Activated CD4-positive, alpha-beta memory T cell treated with anti-CD3 and anti-CD28 coated beads for 36 hours (primary cell): ENCODE measurements around the gene LAMC3. TPM values are rescaled to one million over a fixed set of nuclear protein-coding genes. Genes with fewer than 3 reads are reported as not detected.

ENCODE experiments used
- CTCF ChIA-PET: fragments of 350-600 bp; sonication (Branson Sonifier 250); formaldehyde crosslinking; loops from one replicate; lab custom pipeline; 2021; ENCODE audit warnings: antibody characterized with exemption, inconsistent platforms; lab: Charles Lee
- POLR2A ChIA-PET: fragments of 350-600 bp; sonication (Branson Sonifier 250); formaldehyde crosslinking; loops from one replicate; lab custom pipeline; 2021; ENCODE audit warnings: antibody characterized with exemption; lab: Charles Lee
- DNase-seq: peaks from one replicate; pipeline ENCODE4 v3.0.0-alpha.2; 2020
- H3K27ac Mint-ChIP-seq: one replicate; pipeline ENCODE4 v1.8.0; 2021; ENCODE audit warnings: mixed read lengths
- H3K27me3 Mint-ChIP-seq: one replicate; pipeline ENCODE4 v1.8.0; 2021; ENCODE audit warnings: mixed read lengths
- H3K36me3 Mint-ChIP-seq: one replicate; pipeline ENCODE4 v1.8.0; 2021; ENCODE audit warnings: mixed read lengths
- H3K4me1 Mint-ChIP-seq: one replicate; pipeline ENCODE4 v1.8.0; 2021; ENCODE audit warnings: low read depth, mixed read lengths
- H3K4me3 Mint-ChIP-seq: one replicate; pipeline ENCODE4 v1.8.0; 2021; ENCODE audit warnings: mild to moderate bottlenecking, mixed read lengths
- H3K9me3 Mint-ChIP-seq: one replicate; pipeline ENCODE4 v1.8.0; 2021; ENCODE audit warnings: mixed read lengths
- intact Hi-C: fragments of 100-400 bp; cut with micrococcal nuclease; formaldehyde crosslinking; loops from one replicate; pipeline ENCODE4 v1.15.1; 2023
- total RNA-seq, 2 experiments: library from RNA; stranded (reverse); gene quantifications; one replicate each; pipeline ENCODE4 v1.2.3, GENCODE V29; 2021

LAMC3 gene
- total RNA-seq, 2 experiments from 2014 or later, result 0.12 to 0.34 TPM

GRCh38 chr9:130989891-130990290 lies 19.1 kb upstream of the LAMC3 start:
- DNase-seq, result no peak
- intact Hi-C loops, result no loop called here
- H3K4me3 Mint-ChIP-seq, result no peak overlapping the region
- H3K27me3 Mint-ChIP-seq, result no peaks in the 10 kb centered on the region
- ChIA-PET POLR2A (no interaction called here), CTCF (no interaction called here)
- H3K27ac Mint-ChIP-seq, result no peak overlapping the region
- no peaks in the 10 kb centered on the region for H3K4me1 Mint-ChIP-seq
- H3K9me3 Mint-ChIP-seq, result no peaks in the 10 kb centered on the region
- no peaks in the 10 kb centered on the region for H3K36me3 Mint-ChIP-seq

DNA sequence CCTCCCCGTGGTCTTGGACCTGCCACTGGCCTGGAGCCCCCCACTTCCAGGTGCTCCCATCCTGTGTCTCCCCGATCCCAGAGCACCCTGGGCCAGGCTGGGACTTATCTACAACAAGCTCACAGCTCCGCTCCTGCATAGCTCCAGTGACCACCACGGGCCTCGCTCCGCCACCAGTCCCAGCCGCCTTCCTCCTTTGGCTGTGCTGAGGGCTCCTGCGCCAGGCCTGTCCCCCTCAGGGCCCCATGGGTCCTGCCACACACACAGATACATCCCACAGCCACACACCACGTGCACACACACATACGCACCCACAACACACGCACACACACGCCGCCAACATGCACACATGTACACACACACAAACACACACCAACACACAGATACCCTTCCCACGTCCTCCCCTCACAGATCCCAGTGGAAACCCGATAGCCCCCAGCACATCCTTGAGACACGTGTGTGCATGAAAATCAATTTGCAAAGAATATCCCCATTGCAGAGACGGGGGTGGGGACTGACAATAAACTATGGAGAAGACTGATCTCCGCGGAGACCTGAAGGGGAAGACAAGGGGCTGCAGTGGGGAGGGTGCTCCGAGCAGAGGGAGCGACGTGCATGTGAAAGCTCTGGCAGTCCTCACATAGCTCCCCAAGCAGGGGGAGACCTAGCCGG lies 18.5 kb upstream of the LAMC3 start:
- Mint-ChIP-seq H3K9me3 (no peaks in the 10 kb centered on the region), H3K4me1 (no peaks in the 10 kb centered on the region), H3K4me3 (no peak overlapping the region), H3K27ac (no peak overlapping the region), H3K27me3 (no peaks in the 10 kb centered on the region), H3K36me3 (no peaks in the 10 kb centered on the region)
- intact Hi-C loops, result no loop called here
- ChIA-PET CTCF (no interaction called here), POLR2A (no interaction called here)
- no peak for DNase-seq

DNA sequence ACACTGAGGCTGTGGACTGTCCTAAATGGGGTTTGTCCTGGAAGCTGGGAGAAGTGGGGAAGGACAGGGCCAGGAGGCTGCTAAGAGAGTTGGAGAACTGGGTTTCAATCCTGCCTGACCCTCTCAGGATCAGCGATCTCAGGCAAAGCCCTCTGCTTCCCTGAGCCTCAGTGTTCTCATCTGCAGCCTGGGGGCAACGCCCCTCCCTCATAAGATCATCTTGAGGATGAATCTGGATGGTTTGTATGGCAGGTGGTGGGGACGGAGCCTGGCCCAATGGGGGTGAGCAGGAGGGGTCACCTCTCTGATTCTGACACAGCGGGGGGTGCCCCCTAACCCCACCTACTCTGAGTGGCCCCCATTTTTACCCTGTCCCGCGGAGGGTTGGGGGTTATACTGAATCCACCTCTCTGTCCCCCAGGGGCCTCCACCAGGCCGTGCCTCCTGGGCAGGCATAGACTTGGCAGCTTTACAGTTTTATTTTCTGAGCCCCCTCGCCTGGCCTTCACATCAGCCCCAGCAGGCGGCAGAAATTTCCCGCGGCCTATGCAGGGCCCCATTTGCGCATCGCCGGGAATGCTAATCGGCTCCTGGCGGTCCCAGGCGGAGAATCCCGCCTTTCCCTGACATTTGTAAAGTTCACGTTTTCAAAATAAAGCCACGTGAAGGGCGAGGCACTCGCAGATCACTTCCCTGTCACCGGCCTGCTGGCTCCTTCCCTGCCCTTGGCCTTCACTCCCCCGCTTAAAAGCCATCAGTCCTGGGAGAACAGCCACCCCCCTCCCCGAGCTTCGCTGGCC lies 17.8 kb upstream of the LAMC3 start:
- H3K9me3 Mint-ChIP-seq, result no peaks in the 10 kb centered on the region
- H3K4me3 Mint-ChIP-seq, result no peak overlapping the region
- POLR2A ChIA-PET, result no interaction called here
- intact Hi-C loops, result no loop called here
- CTCF ChIA-PET, result no interaction called here
- no peaks in the 10 kb centered on the region for H3K36me3 Mint-ChIP-seq
- no peaks in the 10 kb centered on the region for H3K4me1 Mint-ChIP-seq
- no peak overlapping the region for H3K27ac Mint-ChIP-seq
- DNase-seq, result no peak
- H3K27me3 Mint-ChIP-seq, result no peaks in the 10 kb centered on the region

DNA sequence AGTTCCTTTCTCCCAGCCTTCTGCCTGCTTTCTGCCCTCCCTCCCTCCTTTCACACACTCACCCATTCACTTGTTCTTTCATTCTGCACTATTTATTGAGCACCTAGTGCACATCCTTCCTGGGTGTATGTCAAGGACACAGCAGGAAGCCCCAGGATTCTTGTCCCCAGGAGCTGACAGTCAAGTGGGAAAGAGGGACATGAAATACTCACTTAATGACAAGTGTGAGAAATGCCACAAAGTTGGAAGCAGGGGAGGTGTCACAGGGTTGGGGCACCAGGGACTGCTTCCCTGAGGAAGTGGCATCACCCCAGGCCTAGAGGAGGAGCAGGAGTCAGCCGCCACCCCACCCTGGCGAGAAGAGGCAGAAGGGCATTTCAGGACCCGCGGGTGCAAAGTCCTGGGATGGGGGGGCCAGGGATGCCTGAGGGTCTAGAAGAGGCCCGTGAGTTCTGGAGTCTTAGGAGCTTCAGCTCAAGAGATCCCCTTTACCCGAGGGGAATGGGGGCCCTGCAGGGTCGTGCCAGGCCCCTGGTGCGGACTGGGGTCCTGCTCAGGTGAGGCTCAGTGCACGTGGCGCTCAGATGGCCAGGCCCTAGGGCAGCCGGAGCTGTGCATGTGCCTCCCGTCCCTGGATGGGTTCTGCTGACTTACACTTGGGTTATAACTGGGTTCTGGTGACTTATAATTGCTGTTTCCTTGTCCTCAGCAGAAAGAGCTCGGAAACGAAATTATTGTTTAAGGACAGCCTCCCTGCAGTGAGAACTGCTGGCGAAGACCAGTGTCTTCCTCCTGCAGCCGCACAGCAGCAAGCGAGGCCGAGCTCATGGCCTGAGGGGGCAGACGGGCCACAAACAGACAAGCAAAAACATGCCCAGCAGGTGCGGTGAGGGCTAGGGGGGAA lies 16.9 kb upstream of the LAMC3 start:
- H3K4me3 Mint-ChIP-seq, result no peak overlapping the region
- no peak overlapping the region for H3K27ac Mint-ChIP-seq
- H3K4me1 Mint-ChIP-seq, result no peaks in the 10 kb centered on the region

DNA sequence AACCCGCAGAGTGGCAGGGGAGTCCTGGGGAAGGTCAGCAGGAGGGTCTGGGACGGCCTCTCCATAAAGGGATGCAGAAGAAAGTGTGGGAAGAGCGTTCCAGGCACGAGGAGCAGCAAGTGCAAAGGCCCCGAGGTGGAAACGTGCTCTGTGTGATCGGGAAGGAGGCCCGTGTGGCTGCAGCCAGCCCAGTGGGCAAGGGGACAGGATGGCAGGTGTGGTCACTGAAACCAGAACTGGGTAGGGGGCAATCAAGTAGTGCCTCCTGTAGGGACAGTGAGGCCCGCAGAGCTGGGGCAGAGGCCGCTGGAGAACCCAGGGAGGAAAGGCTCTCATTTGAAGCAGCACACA lies 16.3 kb upstream of the LAMC3 start:
- POLR2A ChIA-PET, result no interaction called here
- H3K27ac Mint-ChIP-seq, result no peak overlapping the region

More for the DNA sequence above, 16.9 kb upstream of the LAMC3 start:
- no peaks in the 10 kb centered on the region for H3K36me3 Mint-ChIP-seq
- H3K27me3 Mint-ChIP-seq, result no peaks in the 10 kb centered on the region
- CTCF ChIA-PET, result no interaction called here
- intact Hi-C loops, result no loop called here
- POLR2A ChIA-PET, result no interaction called here
- no peak for DNase-seq
- H3K9me3 Mint-ChIP-seq, result no peaks in the 10 kb centered on the region

DNA sequence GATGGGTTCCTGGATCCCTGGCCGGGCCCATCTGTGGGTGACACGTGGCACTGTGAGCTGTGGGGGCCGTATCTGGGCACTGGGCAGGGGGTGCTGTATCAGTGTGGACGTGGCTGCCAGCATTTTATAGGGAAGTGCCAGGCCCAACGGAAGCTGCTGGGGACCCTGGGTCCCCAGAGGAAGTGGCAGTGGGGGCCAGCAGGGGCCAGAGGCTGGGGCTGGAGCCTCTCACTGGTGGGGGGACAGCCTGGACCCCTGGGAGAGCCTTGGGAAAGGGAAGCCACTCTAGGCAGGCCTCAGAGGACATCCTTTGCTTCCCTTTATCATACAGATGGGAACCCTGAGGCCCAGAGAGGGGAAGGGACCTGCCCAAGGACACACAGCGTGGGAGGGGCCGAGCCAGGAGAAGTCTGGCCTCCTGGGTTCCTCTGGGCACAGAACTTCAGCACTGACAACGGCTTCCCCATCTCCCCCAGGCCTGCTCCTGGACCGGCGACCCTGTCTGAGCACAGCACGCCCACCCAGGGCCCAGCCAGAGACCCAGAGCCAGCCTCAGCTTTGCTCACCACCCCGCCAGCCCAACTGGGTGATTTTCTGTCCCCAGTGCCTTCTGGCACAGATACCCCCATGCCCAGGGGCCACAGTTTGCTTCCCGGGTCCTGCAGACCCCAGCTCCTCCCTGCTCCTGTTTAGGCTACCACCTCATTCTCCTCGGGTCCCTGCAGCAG lies 15.5 kb upstream of the LAMC3 start:
- no peaks in the 10 kb centered on the region for H3K27me3 Mint-ChIP-seq
- H3K36me3 Mint-ChIP-seq, result no peaks in the 10 kb centered on the region
- ChIA-PET CTCF (no interaction called here), POLR2A (no interaction called here)
- H3K9me3 Mint-ChIP-seq, result no peaks in the 10 kb centered on the region
- intact Hi-C loops, result no loop called here
- no peaks in the 10 kb centered on the region for H3K4me1 Mint-ChIP-seq
- no peak for DNase-seq
- H3K4me3 Mint-ChIP-seq, result no peak overlapping the region
- no peak overlapping the region for H3K27ac Mint-ChIP-seq

More for the DNA sequence above, 16.3 kb upstream of the LAMC3 start:
- no peak for DNase-seq
- H3K9me3 Mint-ChIP-seq, result no peaks in the 10 kb centered on the region
- CTCF ChIA-PET, result no interaction called here
- no peak overlapping the region for H3K4me3 Mint-ChIP-seq
- no peaks in the 10 kb centered on the region for H3K27me3 Mint-ChIP-seq
- no peaks in the 10 kb centered on the region for H3K36me3 Mint-ChIP-seq
- intact Hi-C loops, result no loop called here
- no peaks in the 10 kb centered on the region for H3K4me1 Mint-ChIP-seq

DNA sequence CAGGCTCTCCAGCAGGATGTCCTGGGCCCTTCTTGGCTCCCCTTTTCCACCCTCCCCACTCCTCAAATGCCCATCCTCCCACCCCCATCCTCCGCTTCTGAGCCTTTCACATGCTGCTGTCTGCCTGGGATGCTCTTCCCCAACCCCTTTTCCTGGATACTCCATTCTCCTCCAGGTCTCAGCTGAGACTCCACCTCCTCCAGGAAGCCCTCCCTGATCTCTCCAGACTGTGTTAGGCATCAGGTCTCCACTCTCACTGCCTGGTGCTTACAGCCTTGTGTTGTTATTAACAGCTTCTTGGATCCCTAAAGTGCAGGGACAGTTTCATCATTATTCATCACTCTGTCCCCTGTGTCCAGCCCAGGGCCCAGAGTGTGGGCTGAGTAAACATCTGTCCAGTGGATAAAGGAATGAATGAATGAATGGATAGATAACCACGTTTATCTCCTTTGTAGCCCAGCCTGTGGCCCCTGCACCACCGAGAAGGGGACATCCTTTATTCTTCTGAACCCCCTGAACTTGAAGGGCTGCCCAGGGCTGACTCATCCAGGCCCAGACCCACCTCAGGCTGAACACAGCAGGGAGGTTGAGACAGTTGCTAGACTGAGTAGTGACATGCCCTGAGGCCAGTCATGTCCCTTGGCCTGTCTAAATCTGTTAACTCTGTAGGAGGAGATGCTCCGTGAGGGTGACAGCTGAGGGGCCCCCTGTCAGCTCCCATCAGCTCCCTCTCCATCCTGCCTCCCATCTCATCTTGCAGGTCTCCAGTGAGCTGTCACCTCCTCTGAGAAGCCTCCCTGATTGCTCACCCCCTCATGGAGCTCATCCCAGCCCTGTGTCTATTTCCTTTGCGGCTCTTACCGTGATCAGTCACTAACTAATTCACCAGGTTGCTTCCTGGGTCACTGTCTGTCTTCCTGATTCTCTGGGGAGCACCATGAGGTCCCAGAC lies 14.6 kb upstream of the LAMC3 start:
- intact Hi-C loops, result no loop called here
- POLR2A ChIA-PET, result no interaction called here
- no peaks in the 10 kb centered on the region for H3K9me3 Mint-ChIP-seq
- no peaks in the 10 kb centered on the region for H3K4me1 Mint-ChIP-seq
- peaks cover 5% of the 10 kb centered on the region for H3K27me3 Mint-ChIP-seq
- H3K4me3 Mint-ChIP-seq, result no peak overlapping the region
- H3K36me3 Mint-ChIP-seq, result no peaks in the 10 kb centered on the region
- H3K27ac Mint-ChIP-seq, result no peak overlapping the region
- no peak for DNase-seq
- CTCF ChIA-PET, result no interaction called here

DNA sequence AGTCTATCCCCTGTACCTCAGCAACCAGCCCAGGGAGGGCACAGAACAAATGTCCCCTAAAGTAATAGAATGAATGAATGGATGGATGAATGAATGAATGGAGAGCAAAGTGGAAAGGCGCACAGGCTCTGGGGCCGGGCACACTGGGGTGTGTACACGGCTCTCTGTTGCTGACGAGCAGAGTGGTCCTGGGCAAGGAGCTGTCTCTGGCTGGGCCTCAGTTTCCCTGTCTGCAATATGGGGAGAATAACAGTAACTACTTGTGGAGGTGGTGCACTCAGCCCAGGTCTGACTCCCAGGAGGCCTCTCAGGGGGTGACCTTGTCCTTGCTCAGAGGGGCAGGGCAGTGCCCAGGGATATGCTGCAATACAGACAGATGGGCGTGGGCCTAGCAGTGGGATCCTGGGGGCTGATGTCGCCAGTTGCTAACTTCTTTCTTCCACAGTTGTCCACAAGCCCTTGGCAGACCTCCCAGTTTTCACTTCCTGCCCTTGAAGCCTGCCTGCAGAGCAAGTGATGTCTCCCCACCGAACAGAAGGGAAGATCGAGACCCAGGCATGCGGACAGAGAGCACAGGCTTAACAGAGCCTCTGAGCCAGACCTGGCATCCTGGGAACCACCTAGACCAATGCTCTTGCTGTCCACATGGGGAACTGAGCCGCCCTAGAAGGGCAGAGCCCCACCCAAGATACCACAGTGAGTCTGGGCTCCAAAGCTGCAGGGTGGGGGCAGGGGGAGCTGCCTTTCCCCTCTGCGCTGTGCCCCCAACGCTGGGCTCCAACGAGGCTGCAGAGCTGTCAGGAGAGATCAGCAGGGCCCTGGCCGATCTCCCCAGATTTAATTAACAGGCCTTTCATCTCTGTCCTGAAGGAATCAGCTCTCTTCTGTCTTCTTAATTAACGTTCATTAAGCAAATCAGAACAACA lies 13.6 kb upstream of the LAMC3 start:
- H3K36me3 Mint-ChIP-seq, result no peaks in the 10 kb centered on the region
- H3K4me1 Mint-ChIP-seq, result no peaks in the 10 kb centered on the region
- DNase-seq, result no peak
- no peak overlapping the region for H3K4me3 Mint-ChIP-seq
- peaks cover 10% of the 10 kb centered on the region for H3K27me3 Mint-ChIP-seq
- ChIA-PET CTCF (no interaction called here), POLR2A (no interaction called here)
- no peaks in the 10 kb centered on the region for H3K9me3 Mint-ChIP-seq
- H3K27ac Mint-ChIP-seq, result no peak overlapping the region
- intact Hi-C loops, result no loop called here

GRCh38 chr9:130996205-130996604 lies 12.8 kb upstream of the LAMC3 start:
- Mint-ChIP-seq H3K36me3 (no peaks in the 10 kb centered on the region), H3K4me1 (no peaks in the 10 kb centered on the region), H3K27me3 (peaks cover 13% of the 10 kb centered on the region), H3K9me3 (no peaks in the 10 kb centered on the region), H3K27ac (no peak overlapping the region), H3K4me3 (no peak overlapping the region)
- intact Hi-C loops, result no loop called here
- no peak for DNase-seq
- POLR2A ChIA-PET, result no interaction called here
- CTCF ChIA-PET, result no interaction called here

DNA sequence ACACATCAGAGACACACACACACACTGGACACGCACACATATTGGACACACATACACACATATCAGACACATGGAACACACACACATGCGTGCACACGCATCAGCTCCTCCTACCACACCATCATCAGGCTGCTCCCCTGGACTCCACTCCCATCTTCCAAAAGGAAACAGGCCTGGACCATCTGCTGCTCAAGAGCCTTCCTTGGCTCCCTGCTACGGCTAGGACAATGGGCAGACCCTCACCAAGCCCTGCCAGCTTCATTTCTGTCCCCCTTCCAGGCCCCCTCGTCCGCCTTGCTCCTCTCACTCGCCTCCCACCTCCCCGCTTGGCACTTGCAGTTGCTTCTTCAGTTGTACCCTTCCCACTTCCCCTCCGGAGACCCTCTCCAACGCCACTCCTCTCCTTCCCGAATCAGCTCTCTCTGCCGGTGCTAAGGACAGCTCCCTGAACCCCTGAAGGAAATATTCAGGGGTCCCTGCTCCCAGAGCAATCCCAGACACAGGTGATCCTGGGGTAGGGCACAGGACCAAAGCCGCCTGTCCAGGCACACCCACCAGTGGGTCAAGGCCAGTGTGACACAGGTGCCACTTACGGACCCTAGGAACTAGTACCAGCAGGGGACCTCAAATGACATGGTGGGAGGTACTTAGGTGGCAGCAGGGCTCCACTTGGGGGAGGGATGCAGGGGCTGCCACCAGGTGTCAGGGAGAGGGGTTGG lies 12.1 kb upstream of the LAMC3 start:
- intact Hi-C loops, result no loop called here

More for the DNA sequence above, 12.1 kb upstream of the LAMC3 start:
- Mint-ChIP-seq H3K4me1 (no peaks in the 10 kb centered on the region), H3K27me3 (peaks cover 13% of the 10 kb centered on the region), H3K4me3 (no peak overlapping the region), H3K9me3 (no peaks in the 10 kb centered on the region), H3K36me3 (no peaks in the 10 kb centered on the region), H3K27ac (no peak overlapping the region)
- ChIA-PET POLR2A (no interaction called here), CTCF (no interaction called here)
- DNase-seq, result no peak
